ENCODE data around the gene BCAP31.

Gene BCAP31

GRCh38 chrX:153719238-153719637 lies 4.9 kb downstream of the BCAP31 start:
- ATAC-seq, result no peak
- TF ChIP-seq ZFP30 (CRISPR knock-in tag; IDR thresholded peaks at IDR 0.05) (no peak), ZNF8 (CRISPR knock-in tag; IDR thresholded peaks at IDR 0.05) (no peak), GLIS3 (CRISPR knock-in tag; IDR thresholded peaks at IDR 0.05) (no peak), OSR1 (CRISPR knock-in tag; IDR thresholded peaks at IDR 0.05) (no peak), ZNF70 (CRISPR knock-in tag; IDR thresholded peaks at IDR 0.05) (no peak), ZFP3 (CRISPR knock-in tag; IDR thresholded peaks at IDR 0.05) (no peak), TOX (CRISPR knock-in tag; IDR thresholded peaks at IDR 0.05; ENCODE audit: borderline replicate concordance) (no peak), TCF4 (CRISPR knock-in tag; IDR thresholded peaks at IDR 0.05; ENCODE audit: borderline replicate concordance) (no peak), PPARA (CRISPR knock-in tag; IDR thresholded peaks at IDR 0.05; ENCODE audit: borderline replicate concordance) (no peak), CREB5 (CRISPR knock-in tag; IDR thresholded peaks at IDR 0.05; ENCODE audit: low read depth) (no peak), ZNF565 (CRISPR knock-in tag; conservative IDR thresholded peaks at IDR 0.05; ENCODE audit: low read depth) (no peak), RARB (CRISPR knock-in tag; IDR thresholded peaks at IDR 0.05) (no peak), ESRRG (CRISPR knock-in tag; IDR thresholded peaks at IDR 0.05) (no peak), ARNTL (CRISPR knock-in tag; IDR thresholded peaks at IDR 0.05; ENCODE audit: borderline replicate concordance, low read depth) (no peak), CSDC2 (CRISPR knock-in tag; IDR thresholded peaks at IDR 0.05) (no peak)

GRCh38 chrX:153717445-153717844 lies 6.7 kb downstream of the BCAP31 start:
- no peak for ATAC-seq
- TF ChIP-seq PPARA (CRISPR knock-in tag; IDR thresholded peaks at IDR 0.05; ENCODE audit: borderline replicate concordance), result no peak
- TF ChIP-seq ZNF565 (CRISPR knock-in tag; conservative IDR thresholded peaks at IDR 0.05; ENCODE audit: low read depth), result no peak
- no peak for TF ChIP-seq SNAI2 (CRISPR knock-in tag; IDR thresholded peaks at IDR 0.05)
- TF ChIP-seq OSR1 (CRISPR knock-in tag; IDR thresholded peaks at IDR 0.05), result no peak

GRCh38 chrX:153714256-153714655 lies 9.9 kb downstream of the BCAP31 start:
- no peak for ATAC-seq
- TF ChIP-seq ZNF8 (CRISPR knock-in tag; IDR thresholded peaks at IDR 0.05) (no peak), ZFP30 (CRISPR knock-in tag; IDR thresholded peaks at IDR 0.05) (no peak), CSDC2 (CRISPR knock-in tag; IDR thresholded peaks at IDR 0.05) (no peak), ESRRG (CRISPR knock-in tag; IDR thresholded peaks at IDR 0.05) (no peak), ZNF565 (CRISPR knock-in tag; conservative IDR thresholded peaks at IDR 0.05; ENCODE audit: low read depth) (no peak), BACH2 (CRISPR knock-in tag; IDR thresholded peaks at IDR 0.05; ENCODE audit: borderline replicate concordance) (no peak), TCF4 (CRISPR knock-in tag; IDR thresholded peaks at IDR 0.05; ENCODE audit: borderline replicate concordance) (no peak), TSHZ2 (CRISPR knock-in tag; IDR thresholded peaks at IDR 0.05) (no peak), PPARA (CRISPR knock-in tag; IDR thresholded peaks at IDR 0.05; ENCODE audit: borderline replicate concordance) (no peak), TOX (CRISPR knock-in tag; IDR thresholded peaks at IDR 0.05; ENCODE audit: borderline replicate concordance) (no peak), CREB5 (CRISPR knock-in tag; IDR thresholded peaks at IDR 0.05; ENCODE audit: low read depth) (no peak), GLIS3 (CRISPR knock-in tag; IDR thresholded peaks at IDR 0.05) (no peak), ZC3H10 (CRISPR knock-in tag; IDR thresholded peaks at IDR 0.05) (no peak)

GRCh38 chrX:153709726-153710674 lies 14.2 kb downstream of the BCAP31 start:
- TF ChIP-seq ZNF8 (CRISPR knock-in tag; IDR thresholded peaks at IDR 0.05) (no peak), ISL1 (CRISPR knock-in tag; IDR thresholded peaks at IDR 0.05) (no peak), ESRRG (CRISPR knock-in tag; IDR thresholded peaks at IDR 0.05) (no peak), PATZ1 (CRISPR knock-in tag; IDR thresholded peaks at IDR 0.05; ENCODE audit: borderline replicate concordance) (no peak), CREB5 (CRISPR knock-in tag; IDR thresholded peaks at IDR 0.05; ENCODE audit: low read depth) (no peak), ARNTL (CRISPR knock-in tag; IDR thresholded peaks at IDR 0.05; ENCODE audit: borderline replicate concordance, low read depth) (no peak), ZNF70 (CRISPR knock-in tag; IDR thresholded peaks at IDR 0.05) (no peak), OSR1 (CRISPR knock-in tag; IDR thresholded peaks at IDR 0.05) (no peak), BACH2 (CRISPR knock-in tag; IDR thresholded peaks at IDR 0.05; ENCODE audit: borderline replicate concordance) (no peak), RARB (CRISPR knock-in tag; IDR thresholded peaks at IDR 0.05) (no peak), CSDC2 (CRISPR knock-in tag; IDR thresholded peaks at IDR 0.05) (no peak)

More at GRCh38 chrX:153709726-153710674, 14.2 kb downstream of the BCAP31 start:
- no peak for ATAC-seq
